Measurements from ENCODE around the gene CPTP. TPM values are rescaled to one million over a fixed set of nuclear protein-coding genes. Genes with fewer than 3 reads are reported as not detected.
A peak's percentile ranks its signal among the peaks of the same experiment; 100 is the strongest.

CPTP gene
- total and polyA plus RNA-seq, 4 donors = 7.9 to 45.1 (median 22.5) TPM

- TF ChIP-seq CTCF (IDR thresholded peaks at IDR 0.05; ENCODE audit: low read depth, low read length, missing input control) (no peak), RXRA (IDR thresholded peaks at IDR 0.05) (no peak), HNF4G (IDR thresholded peaks at IDR 0.05) (no peak), GABPA (IDR thresholded peaks at IDR 0.05 in 1 of 2, conservative IDR thresholded peaks at IDR 0.05 in 1 of 2) (no peak), FOXA2 (IDR thresholded peaks at IDR 0.05) (no peak)
Measured at GRCh38 chr1:1356166-1356795, 31.7 kb downstream of the CPTP start (continued).

GRCh38 chr1:1356796-1357401 is 32.3 kb downstream of the CPTP start:
- Histone ChIP-seq H3K27ac (ENCODE audit: low read depth in 1 of 2, low read length in 2 of 2) (peak overlapping the region; percentile 11 to 44), H3K9ac (ENCODE audit: low read depth in 1 of 2, low read length in 2 of 2) (no peak overlapping the region), H3K36me3 (ENCODE audit: control insufficient read depth in 4 of 4, insufficient read depth in 3 of 4, low read depth in 1 of 4, low read length in 3 of 4) (no peaks in the 10 kb centered on the region), H3K4me3 (ENCODE audit: low read depth in 1 of 3, low read length in 3 of 3) (no peak overlapping the region), H3K4me1 (ENCODE audit: control insufficient read depth in 4 of 4, insufficient read depth in 4 of 4, low read length in 3 of 4) (peaks cover 0 to 20% (median 4%) of the 10 kb centered on the region in 4 donors), H3K9me3 (ENCODE audit: control insufficient read depth in 4 of 4, low read length in 3 of 4) (no peaks in the 10 kb centered on the region), H3K27me3 (ENCODE audit: control insufficient read depth in 4 of 4, insufficient read depth in 4 of 4, low read length in 3 of 4) (peaks cover 0 to 2% (median 0%) of the 10 kb centered on the region in 4 donors)
- no peak for DNase-seq (ENCODE audit: low spot score)
- WGBS = 68% methylated on average over 26 of the region's 26 CpGs
- no peak for TF ChIP-seq RXRA (IDR thresholded peaks at IDR 0.05)
- no peak for TF ChIP-seq ZBTB33 (IDR thresholded peaks at IDR 0.05)
- TF ChIP-seq FOXA1 (IDR thresholded peaks at IDR 0.05) = no peak
- TF ChIP-seq FOXA2 (IDR thresholded peaks at IDR 0.05) = no peak
- no peak for TF ChIP-seq ATF3 (IDR thresholded peaks at IDR 0.05)
- TF ChIP-seq NR2F2 (IDR thresholded peaks at IDR 0.05) = no peak
- no peak for TF ChIP-seq HNF4G (IDR thresholded peaks at IDR 0.05)
- no peak for TF ChIP-seq EGR1 (IDR thresholded peaks at IDR 0.05; ENCODE audit: low read depth in 2 of 2)
- no peak for TF ChIP-seq REST (IDR thresholded peaks at IDR 0.05)
- TF ChIP-seq SP1 (IDR thresholded peaks at IDR 0.05) = no peak
- no peak for TF ChIP-seq JUND (IDR thresholded peaks at IDR 0.05)
- TF ChIP-seq MAX (IDR thresholded peaks at IDR 0.05) = no peak
- TF ChIP-seq HNF4A (conservative IDR thresholded peaks at IDR 0.05) = no peak
- TF ChIP-seq RAD21 (IDR thresholded peaks at IDR 0.05) = no peak
- no peak for TF ChIP-seq CTCF (IDR thresholded peaks at IDR 0.05; ENCODE audit: low read depth, low read length, missing input control)
- no peak for TF ChIP-seq YY1 (IDR thresholded peaks at IDR 0.05)
- TF ChIP-seq TAF1 (conservative IDR thresholded peaks at IDR 0.05) = no peak
- no peak for TF ChIP-seq GABPA (IDR thresholded peaks at IDR 0.05 in 1 of 2, conservative IDR thresholded peaks at IDR 0.05 in 1 of 2)
